Activated naive CD8-positive, alpha-beta T cell (primary cell): ENCODE measurements around the gene EPHX1.

ENCODE experiments used
- H3K27ac Mint-ChIP-seq: one replicate; pipeline ENCODE4 v1.8.0; 2021; ENCODE audit warnings: mixed read lengths
- H3K27me3 Mint-ChIP-seq: one replicate; pipeline ENCODE4 v1.8.0; 2021; ENCODE audit warnings: mixed read lengths
- H3K36me3 Mint-ChIP-seq: one replicate; pipeline ENCODE4 v1.8.0; 2021; ENCODE audit warnings: mixed read lengths
- H3K4me1 Mint-ChIP-seq: one replicate; pipeline ENCODE4 v1.8.0; 2021; ENCODE audit warnings: low read depth, mixed read lengths
- H3K4me3 Mint-ChIP-seq: one replicate; pipeline ENCODE4 v1.8.0; 2021; ENCODE audit warnings: mild to moderate bottlenecking, mixed read lengths
- H3K9me3 Mint-ChIP-seq: one replicate; pipeline ENCODE4 v1.8.0; 2021; ENCODE audit warnings: low read depth, mixed read lengths

EPHX1 gene

GRCh38 chr1:225868631-225869330, 58.9 kb downstream of the EPHX1 start:
- Mint-ChIP-seq H3K4me1 (peaks cover 55% of the 10 kb centered on the region), H3K27me3 (no peaks in the 10 kb centered on the region), H3K36me3 (peaks cover 4% of the 10 kb centered on the region), H3K9me3 (no peaks in the 10 kb centered on the region), H3K27ac (no peak overlapping the region), H3K4me3 (no peak overlapping the region)

DNA sequence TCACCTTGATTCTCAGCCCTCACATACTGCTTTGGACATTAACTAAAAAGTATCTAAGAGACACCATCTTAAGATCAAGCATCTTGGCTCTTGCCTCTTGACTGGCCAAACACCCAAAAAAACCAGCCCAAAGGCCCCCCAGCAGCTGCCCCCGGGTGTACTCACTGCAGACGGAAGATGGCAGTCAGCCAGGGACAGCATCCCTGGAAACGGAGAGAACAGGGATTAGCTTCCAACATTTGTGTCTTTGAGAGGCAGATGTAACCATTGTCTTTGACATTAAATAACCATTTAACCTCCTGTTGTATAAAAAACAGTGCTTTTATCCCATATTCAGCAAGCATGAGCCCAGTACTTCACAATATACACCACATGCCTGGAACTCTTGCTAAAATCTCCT, 61.0 kb downstream of the EPHX1 start:
- Mint-ChIP-seq H3K4me3 (no peak overlapping the region), H3K9me3 (no peaks in the 10 kb centered on the region), H3K27me3 (no peaks in the 10 kb centered on the region), H3K27ac (peak overlapping the region; percentile 16), H3K4me1 (peaks cover 52% of the 10 kb centered on the region), H3K36me3 (peaks cover 2% of the 10 kb centered on the region)

DNA sequence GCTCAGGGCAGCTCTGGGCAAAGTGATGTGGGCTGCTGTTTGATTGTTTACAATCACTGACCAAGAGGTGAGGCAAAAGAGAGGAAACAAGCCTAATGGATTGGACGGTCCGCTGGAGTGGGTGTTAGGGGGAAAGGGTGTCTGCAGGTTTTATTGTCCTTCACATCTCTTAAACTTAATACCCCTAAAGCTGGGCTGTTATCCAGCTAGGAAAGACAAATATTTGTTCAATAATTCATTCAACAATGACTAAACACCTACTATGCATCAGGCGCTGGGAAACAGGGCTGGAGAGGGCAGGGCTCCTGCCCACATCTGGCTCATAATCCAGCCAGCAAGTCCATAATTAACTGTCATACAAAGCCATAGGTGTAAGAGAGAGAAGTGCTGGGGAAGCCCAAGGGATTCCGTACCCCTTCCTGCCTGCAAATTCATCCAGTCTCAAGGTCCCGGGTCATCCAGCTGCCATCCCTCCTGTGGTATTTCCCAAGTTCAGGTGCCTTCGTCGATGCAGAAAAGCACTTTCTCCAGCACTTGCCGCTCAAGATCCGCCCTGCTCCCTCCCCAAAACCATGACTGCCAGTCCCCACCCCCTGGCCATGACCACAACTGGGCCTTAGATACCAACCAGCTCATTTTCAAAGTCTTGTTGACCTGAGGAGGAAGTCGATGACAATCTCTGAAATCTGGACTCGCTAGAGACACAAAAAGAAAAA, 61.6 kb downstream of the EPHX1 start:
- H3K36me3 Mint-ChIP-seq: peaks cover 4% of the 10 kb centered on the region
- peaks cover 52% of the 10 kb centered on the region for H3K4me1 Mint-ChIP-seq

GRCh38 chr1:225872075-225872430, 62.1 kb downstream of the EPHX1 start:
- Mint-ChIP-seq H3K27me3 (no peaks in the 10 kb centered on the region), H3K36me3 (peaks cover 4% of the 10 kb centered on the region), H3K4me3 (no peak overlapping the region), H3K9me3 (no peaks in the 10 kb centered on the region), H3K27ac (peak overlapping the region; percentile 69), H3K4me1 (peaks cover 50% of the 10 kb centered on the region)

More for the DNA sequence above, 61.6 kb downstream of the EPHX1 start:
- Mint-ChIP-seq H3K27ac (peak overlapping the region; percentile 69), H3K9me3 (no peaks in the 10 kb centered on the region), H3K27me3 (no peaks in the 10 kb centered on the region), H3K4me3 (no peak overlapping the region)

GRCh38 chr1:225873281-225873850, 63.4 kb downstream of the EPHX1 start:
- H3K27ac Mint-ChIP-seq: peak overlapping the region; percentile 69
- peaks cover 50% of the 10 kb centered on the region for H3K4me1 Mint-ChIP-seq
- peaks cover 4% of the 10 kb centered on the region for H3K36me3 Mint-ChIP-seq
- H3K9me3 Mint-ChIP-seq: no peaks in the 10 kb centered on the region
- H3K4me3 Mint-ChIP-seq: no peak overlapping the region
- H3K27me3 Mint-ChIP-seq: no peaks in the 10 kb centered on the region

GRCh38 chr1:225874431-225874830, 64.5 kb downstream of the EPHX1 start:
- Mint-ChIP-seq H3K27ac (no peak overlapping the region), H3K9me3 (no peaks in the 10 kb centered on the region), H3K4me3 (no peak overlapping the region), H3K4me1 (peaks cover 57% of the 10 kb centered on the region), H3K36me3 (peaks cover 2% of the 10 kb centered on the region), H3K27me3 (no peaks in the 10 kb centered on the region)

DNA sequence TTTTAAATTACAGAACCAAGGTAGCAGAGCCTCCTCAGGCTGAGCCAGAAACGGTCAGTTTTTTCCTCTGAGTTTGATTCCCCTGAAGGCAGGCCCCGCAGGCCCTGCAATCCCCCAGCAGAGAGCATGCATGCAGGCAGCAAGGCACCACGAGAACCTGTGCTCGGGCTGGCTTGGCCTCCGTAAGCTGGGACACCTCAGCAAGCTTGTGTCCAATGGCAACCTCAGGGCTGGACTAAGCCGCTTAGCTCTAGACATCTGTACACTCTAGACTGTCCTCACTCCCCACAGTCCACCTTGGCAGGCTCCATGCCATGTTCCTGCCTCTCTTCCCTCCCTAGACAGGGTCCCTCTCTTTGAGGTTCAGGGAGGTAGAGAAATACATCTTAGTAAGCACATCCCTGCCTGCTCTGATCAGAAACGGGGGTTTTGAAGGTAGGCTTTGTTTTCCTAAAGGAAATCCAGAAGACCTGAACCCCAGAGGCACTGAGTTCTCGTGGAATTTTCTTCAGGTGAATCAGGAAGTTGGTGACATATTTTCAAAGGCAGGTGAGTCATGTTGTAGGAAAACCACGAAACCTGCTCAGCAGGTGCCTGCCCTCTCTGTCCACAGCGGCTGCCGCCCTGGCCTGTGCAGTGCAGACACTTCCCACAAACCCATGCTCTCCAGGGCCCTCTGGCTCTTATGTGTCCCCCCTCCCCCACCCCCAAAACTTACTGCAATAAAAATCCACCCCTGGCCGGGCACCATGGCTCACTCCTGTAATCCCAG, 65.3 kb downstream of the EPHX1 start:
- Mint-ChIP-seq H3K4me3 (peak overlapping the region; percentile 17), H3K4me1 (peaks cover 65% of the 10 kb centered on the region), H3K27ac (peak overlapping the region; percentile 50), H3K36me3 (peaks cover 2% of the 10 kb centered on the region), H3K27me3 (no peaks in the 10 kb centered on the region), H3K9me3 (no peaks in the 10 kb centered on the region)

GRCh38 chr1:225876900-225877510, 67.1 kb downstream of the EPHX1 start:
- Mint-ChIP-seq H3K36me3 (peaks cover 2% of the 10 kb centered on the region), H3K4me1 (peaks cover 72% of the 10 kb centered on the region), H3K4me3 (no peak overlapping the region), H3K27me3 (no peaks in the 10 kb centered on the region), H3K27ac (no peak overlapping the region), H3K9me3 (no peaks in the 10 kb centered on the region)

GRCh38 chr1:225877580-225877979, 67.7 kb downstream of the EPHX1 start:
- Mint-ChIP-seq H3K4me3 (peak overlapping the region; percentile 72), H3K27ac (peak overlapping the region; percentile 70), H3K27me3 (no peaks in the 10 kb centered on the region), H3K9me3 (no peaks in the 10 kb centered on the region), H3K4me1 (peaks cover 71% of the 10 kb centered on the region), H3K36me3 (peaks cover 2% of the 10 kb centered on the region)

DNA sequence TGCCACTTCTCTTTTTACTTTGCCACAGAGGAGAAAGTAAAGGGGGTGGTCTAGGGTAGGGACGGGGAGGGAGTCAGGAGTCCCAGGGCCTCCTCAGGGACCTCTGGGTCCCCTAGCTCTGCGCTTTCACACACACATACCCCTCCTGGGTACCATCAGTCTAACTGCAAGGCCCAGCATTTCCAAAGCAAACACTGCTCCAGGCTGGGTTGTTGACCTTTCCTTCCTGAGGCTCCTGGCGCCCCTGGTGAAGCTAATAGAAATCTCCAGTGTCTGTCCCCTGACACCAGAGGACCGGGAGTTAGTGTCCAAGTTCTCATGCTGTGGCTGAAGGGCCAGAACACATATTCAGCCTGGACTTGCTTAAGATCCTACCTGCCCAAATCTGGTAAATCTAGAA, 68.4 kb downstream of the EPHX1 start:
- H3K4me1 Mint-ChIP-seq: peaks cover 69% of the 10 kb centered on the region
- peak overlapping the region; percentile 66 for H3K27ac Mint-ChIP-seq
- no peaks in the 10 kb centered on the region for H3K9me3 Mint-ChIP-seq
- H3K36me3 Mint-ChIP-seq: peaks cover 2% of the 10 kb centered on the region
- peak overlapping the region; percentile 47 for H3K4me3 Mint-ChIP-seq
- H3K27me3 Mint-ChIP-seq: no peaks in the 10 kb centered on the region

- Mint-ChIP-seq H3K36me3 (peaks cover 2% of the 10 kb centered on the region), H3K9me3 (no peaks in the 10 kb centered on the region), H3K27ac (peak overlapping the region; percentile 68), H3K4me1 (peaks cover 70% of the 10 kb centered on the region), H3K4me3 (peak overlapping the region; percentile 90), H3K27me3 (no peaks in the 10 kb centered on the region)
These were observed 69.7 kb downstream of the EPHX1 start for GRCh38 chr1:225879521-225880221.

DNA sequence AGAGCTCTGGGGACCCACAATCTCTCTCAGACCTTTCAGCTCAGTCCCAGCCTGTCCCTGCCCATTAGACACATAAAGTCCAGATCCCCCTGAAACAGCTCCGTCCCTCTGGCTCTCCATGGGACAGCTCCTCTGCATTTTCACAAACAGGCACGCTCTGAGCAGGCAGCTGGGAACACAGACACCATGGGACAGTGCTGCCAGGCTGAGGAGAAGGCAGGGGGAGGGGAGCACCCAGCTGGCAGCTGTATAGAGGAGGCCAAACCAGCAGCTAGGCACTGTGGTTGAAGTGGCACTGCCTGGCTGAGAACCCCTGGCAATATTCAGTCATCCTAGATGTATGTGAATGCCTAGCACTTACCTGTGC, 70.3 kb downstream of the EPHX1 start:
- Mint-ChIP-seq H3K27ac (peak overlapping the region; percentile 12), H3K36me3 (peaks cover 2% of the 10 kb centered on the region), H3K27me3 (no peaks in the 10 kb centered on the region), H3K9me3 (no peaks in the 10 kb centered on the region), H3K4me1 (peaks cover 68% of the 10 kb centered on the region), H3K4me3 (peak overlapping the region; percentile 90)

DNA sequence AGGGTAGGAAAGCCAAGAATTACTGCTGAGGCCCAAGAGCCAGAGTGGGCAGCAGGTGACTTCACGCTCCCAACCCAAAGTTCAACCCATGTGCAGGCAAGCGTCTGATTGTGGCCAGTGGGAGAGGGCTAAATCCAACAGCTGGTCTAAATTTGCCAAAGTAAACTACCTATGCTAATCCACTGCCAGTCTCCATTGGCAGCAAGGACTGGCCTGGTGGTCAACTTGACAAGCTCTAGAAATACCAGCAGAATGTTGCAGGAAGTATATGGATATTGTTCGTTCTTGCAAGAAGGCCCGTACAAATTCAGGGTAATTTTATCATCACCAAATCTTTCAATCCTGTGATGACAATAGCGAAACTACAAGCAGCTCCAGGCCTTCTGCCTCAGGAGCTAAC, 70.7 kb downstream of the EPHX1 start:
- Mint-ChIP-seq H3K9me3 (no peaks in the 10 kb centered on the region), H3K4me3 (peak overlapping the region; percentile 90), H3K27ac (peak overlapping the region; percentile 81), H3K36me3 (peaks cover 2% of the 10 kb centered on the region), H3K4me1 (peaks cover 63% of the 10 kb centered on the region), H3K27me3 (no peaks in the 10 kb centered on the region)
